Measurements from ENCODE around the gene FLRT2.

DNA sequence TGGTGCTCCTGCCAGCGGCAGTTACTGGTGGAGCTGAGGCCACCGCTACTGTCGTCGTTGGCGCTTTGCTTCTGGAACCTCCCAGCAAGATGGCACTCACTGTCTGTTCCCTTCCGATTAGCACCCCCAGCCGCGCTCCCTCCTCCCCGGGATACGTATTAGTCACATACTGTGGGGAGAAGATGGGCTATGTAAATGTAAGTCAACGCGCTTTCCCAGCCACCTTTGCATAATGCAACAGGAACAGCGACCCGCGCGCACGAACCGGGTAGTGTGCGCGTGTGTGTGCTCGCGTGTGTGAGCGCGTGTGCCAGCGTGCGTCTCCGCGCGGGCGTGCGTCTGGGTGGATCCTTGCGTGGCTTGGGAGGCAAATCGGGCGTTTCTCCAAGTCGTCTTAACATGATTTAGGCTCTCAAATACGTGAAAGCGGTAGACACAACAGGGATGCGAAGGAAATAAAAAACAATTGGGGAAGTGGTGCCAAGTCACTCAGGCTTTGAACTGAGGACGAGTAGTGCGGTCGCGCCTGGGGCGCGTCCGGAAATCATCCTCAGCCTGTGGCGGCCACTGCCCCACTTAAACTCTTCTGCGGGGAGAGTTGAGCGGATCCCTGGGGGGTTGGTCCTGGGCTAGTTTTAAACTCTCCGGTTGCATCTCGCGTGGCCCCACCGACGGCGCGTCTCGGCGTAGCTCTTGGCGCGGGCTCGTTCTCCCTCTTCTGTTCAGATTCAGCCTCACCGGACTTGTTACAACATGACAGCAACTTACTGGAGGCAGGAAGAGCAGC, 1.8 kb downstream of the FLRT2 start:
- no peak for TF ChIP-seq CTCF (IDR thresholded peaks at IDR 0.05; ENCODE audit: low read length)
- no peak for TF ChIP-seq EZH2 (IDR thresholded peaks at IDR 0.05; ENCODE audit: borderline replicate concordance, low read length)
